OCI-LY3 (cell line): ENCODE results near the gene TCIRG1.
"Not testable (repeated sequence)": the region's sequence is repeated elsewhere in the genome, so short reads cannot be mapped to it uniquely, and the experiment has no call there.

Experiments used
- CTCF ChIP-seq: fragments of 200-600, 300-600 bp; sonication (generic); IDR thresholded peaks from 2 replicates; pipeline ENCODE4 v1.5.1; 2014; ENCODE audit warnings: antibody characterized with exemption, low read length, low read depth
- EZH2phosphoT487 ChIP-seq: fragments of 200-600 bp; shearing (Covaris generic); IDR thresholded peaks from 2 replicates; pipeline ENCODE4 v1.6.1; 2018; ENCODE audit warnings: antibody characterized with exemption, mixed run types, low read depth

- not testable (repeated sequence) for TF ChIP-seq CTCF, EZH2phosphoT487
These were observed 54.1 kb downstream of the TCIRG1 start for GRCh38 chr11:68092946-68093345.
